GM19468 (cell line): ENCODE measurements around the gene PTPRZ1.
A peak's percentile ranks its signal among the peaks of the same experiment; 100 is the strongest.

ENCODE experiments used
- ATAC-seq: cut with Tn5 transposase; IDR thresholded peaks from one replicate; pipeline ENCODE4 v1.9.1; 2021; ENCODE audit warnings: mild to moderate bottlenecking, moderate library complexity, moderate number of reproducible peaks; ENCODE audit not compliant: unreplicated experiment; ENCODE audit errors: extremely low read depth

Gene PTPRZ1

DNA sequence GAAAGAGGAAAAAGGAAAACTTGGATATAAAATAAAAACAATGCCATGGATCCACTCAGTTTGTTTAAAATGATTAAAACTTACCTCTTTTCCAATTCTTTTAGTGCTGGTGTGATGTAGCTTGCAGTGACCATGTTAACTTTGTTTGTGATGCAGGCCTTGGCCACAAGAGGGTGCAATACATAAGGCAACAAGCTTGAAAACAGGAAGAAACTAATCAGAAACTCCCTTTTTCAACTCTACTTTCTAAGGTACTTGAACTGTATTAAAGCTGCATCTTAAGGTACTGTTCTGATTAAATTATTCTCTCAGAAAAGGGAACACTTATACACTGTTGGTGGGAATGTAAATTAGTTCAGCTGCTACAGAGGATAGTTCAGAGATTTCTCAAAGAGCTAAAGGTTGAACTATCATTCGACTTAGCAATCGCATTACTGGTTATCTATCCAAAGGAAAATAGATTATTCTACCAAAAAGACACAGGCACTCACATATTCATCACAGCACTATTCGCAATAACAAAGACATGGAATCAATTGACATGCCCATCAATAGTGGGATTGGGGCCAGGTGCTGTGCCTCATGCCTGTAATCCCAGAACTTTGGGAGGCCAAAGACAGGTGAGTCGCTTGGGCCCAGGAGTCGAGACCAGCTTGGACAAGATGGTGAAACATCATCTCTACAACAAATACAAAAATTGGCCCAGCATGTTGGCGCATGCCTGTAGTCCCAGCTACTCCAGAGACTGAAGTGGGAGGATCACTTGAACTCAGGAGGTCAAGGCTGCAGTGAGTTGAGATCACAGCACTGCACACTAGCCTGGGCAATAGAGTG is 220.2 kb downstream of the PTPRZ1 start:
- ATAC-seq = peak; percentile 84

DNA sequence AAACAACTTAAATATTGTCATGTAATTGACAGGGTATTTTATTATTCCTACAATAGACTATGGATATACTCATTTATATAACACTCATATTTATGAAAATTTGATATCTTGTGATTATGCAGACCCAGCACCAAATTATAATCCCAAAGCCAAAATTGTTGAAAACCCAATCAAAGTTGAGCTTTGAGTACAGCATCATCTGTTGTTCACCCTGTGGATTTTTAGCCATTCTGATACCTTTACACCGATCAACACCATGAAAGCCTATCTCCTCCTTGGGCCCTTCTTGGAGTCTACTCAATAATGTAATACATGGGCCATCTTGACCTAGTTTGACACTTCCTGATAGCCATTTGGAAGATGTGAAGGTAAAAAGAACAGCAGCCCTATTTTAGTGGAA is 221.6 kb downstream of the PTPRZ1 start:
- no peak for ATAC-seq

DNA sequence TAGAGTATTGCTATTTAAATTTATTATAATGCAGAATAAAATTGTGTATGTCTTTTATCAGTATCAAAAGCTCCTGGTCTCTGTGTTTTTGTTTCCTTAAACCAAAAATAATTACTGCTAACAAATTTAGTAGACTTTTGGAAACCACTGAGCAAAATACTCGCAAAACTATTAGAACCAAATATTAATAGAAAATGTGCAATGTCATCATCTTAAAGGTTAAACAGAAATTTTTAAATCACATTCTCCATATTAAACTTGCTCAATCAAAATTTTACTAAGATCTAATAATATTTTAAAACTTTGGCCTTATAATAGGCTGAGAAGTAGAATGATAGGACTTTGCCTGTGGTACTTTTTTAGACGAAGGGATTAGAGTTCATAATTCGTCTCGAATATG is 222.7 kb downstream of the PTPRZ1 start:
- ATAC-seq = no peak

DNA sequence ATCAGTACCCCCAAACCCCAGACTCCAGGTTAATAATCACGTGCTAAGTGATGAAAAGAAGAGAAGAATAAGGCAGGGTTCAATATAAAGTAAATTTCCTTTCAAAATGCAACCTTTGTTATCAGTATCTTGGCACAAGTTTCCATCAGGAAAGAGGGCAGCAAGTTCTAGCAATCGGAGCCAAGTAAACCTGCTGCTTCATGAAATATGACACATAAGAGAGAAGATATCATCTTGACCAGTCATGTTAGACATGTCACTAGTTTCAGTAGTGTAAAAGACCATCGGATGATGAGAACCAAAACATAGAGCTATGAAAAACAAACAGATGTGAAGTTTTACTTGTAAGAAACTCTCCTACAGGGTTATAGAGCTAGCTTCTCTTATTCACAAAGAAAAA is 227.1 kb downstream of the PTPRZ1 start:
- no peak for ATAC-seq

DNA sequence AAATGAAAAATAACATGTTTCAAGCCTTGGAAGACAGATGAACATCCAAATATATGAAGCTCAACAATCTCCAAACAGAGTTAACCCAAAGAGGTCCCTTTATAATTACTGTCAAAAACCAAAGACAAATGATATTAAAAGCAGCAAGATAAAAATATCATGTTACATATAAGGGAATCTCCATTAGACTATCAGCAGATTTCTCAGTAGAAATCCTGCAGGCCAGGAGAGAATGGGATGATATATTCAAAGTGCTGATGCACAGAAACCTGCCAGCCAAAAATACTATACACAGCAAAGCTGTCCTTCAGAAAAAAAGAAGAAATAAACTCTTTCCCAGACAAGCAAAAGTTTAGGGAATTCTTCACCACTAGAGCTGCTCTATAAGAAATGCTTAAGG is 230.1 kb downstream of the PTPRZ1 start:
- ATAC-seq = no peak
